DMS79 treated with DMSO at 0.1 percent for 48 hours (cell line): ENCODE results near the gene NFKBIA.
A peak's percentile ranks its signal among the peaks of the same experiment; 100 is the strongest.
"Not testable (repeated sequence)": the region's sequence is repeated elsewhere in the genome, so short reads cannot be mapped to it uniquely, and the experiment has no call there.

Experiments
- DNase-seq: peaks from one replicate; lab custom pipeline; 2025; lab: John Stamatoyannopoulos, UW

NFKBIA gene

DNA sequence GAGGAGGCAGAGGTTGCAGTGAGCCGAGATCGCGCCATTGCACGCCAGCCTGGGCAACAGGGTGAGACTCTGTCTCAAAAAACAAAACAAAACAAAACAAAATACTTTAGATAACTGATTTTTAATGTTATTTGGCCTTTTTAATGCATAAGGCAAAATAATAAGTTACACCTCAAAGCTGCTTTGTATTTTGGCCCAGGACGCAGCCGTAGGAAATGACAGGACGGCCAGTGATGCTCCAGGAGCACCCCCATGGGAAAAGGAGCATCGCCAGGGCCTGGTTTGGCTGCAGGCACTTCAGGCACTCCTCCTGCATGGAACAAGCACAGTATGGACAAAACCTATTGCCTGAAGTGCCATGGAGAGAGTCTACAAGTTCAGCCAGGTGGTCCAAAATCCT, 3.5 kb upstream of the NFKBIA start:
- DNase-seq: no peak

DNA sequence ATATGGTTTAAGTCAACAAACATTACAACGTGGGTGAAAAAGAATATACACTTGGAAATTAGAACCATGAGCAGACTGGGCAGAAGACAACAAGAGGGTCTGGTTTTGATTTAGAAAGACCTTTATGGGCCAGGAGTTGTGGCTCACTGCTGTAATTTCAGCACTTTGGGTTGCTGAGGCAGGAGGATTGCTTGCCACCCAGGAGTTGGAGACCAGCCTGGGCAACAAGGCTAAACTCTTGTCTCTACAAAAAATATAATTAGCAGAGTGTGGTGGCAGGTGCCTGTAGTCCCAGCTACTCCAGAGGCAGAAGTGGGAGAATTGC, 2.7 kb upstream of the NFKBIA start:
- DNase-seq: no peak

DNA sequence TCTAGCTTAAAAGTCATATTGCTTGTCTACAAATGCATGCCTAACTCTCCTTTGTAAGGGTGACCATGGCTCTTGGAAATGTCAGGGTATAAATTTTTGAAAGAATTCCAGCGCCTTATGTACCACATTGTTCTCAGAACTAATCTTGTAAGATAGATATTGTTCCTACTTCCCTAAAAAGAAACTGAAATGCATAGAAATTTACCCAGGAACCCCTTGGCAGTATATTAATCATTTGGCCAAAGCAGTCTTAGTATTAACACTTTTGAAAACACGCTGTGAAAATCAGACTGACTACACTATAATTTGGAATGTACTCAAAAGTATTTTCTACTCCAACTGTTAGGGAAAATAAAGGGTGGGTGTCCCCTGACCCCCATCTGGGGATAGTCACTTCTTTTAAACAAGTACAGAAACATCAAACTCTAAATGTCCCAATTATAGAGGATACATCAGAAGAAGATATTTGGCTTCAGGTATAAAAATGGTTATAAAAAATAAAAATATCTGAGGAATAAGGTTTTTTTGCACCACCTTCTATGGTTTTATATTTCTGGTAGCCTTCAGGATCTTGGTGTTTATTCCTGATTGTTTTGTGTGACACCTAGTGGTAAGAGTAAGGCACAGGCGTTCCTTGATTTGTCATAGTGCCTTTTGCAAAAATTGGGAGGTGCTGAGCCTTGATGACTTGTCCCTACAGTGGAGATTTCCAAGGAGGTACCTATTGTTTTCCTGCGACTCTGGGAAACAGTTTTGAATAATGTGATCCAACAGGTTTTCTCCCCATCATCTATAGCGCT, 2.2 kb upstream of the NFKBIA start:
- peak; percentile 96 for DNase-seq

DNA sequence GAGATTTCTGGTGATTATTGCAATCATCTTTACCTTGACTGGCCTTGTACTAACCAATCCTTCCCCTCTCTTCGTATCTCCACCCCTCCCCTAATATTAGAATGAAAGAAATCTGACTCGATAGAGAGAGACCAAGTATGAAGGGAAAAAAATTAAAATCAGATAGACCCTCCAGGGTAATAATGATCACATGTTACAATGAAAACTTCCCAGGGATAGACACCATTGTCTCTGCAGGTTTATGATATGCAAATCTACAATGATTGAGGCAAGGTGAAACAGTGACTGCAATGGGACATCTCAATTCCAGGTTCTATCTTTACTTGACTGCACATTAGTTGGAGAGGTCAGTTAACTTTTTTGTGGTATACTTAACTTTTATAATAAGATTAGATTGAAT, 1.5 kb upstream of the NFKBIA start:
- DNase-seq: no peak

DNA sequence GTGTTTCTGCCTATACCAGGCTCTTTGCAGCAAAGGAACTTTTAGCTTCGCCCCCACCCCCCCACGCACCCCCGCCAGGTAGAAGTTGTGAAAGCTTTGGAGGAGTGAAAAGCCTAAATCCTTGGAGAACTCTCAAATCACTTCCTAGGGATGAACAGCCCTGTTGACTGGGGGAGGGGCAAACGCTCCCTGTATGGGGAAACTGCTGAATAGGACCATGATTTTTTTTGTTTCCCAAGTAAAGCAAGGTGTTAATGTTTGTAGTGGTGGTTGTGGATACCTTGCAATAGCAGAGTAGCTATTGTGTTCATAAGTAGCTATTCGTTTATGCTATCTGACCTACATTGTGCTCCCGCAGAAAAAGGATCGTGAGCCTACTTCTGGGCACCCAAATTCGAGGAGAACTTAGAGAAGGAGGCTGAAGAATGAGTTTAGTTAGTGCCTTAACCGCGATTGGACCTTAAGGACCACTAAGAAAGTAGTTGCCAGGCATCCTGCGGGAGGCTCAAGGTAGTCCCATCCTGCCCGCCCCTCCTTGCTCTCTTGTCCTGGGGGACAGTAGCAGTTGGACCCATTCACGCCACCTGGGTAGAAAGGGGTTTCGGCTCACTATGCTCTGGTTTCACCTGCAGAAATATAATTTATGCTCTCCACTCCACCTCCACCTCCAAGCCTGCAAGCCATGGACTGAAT, 901 bp upstream of the NFKBIA start:
- peak; percentile 89 for DNase-seq

DNA sequence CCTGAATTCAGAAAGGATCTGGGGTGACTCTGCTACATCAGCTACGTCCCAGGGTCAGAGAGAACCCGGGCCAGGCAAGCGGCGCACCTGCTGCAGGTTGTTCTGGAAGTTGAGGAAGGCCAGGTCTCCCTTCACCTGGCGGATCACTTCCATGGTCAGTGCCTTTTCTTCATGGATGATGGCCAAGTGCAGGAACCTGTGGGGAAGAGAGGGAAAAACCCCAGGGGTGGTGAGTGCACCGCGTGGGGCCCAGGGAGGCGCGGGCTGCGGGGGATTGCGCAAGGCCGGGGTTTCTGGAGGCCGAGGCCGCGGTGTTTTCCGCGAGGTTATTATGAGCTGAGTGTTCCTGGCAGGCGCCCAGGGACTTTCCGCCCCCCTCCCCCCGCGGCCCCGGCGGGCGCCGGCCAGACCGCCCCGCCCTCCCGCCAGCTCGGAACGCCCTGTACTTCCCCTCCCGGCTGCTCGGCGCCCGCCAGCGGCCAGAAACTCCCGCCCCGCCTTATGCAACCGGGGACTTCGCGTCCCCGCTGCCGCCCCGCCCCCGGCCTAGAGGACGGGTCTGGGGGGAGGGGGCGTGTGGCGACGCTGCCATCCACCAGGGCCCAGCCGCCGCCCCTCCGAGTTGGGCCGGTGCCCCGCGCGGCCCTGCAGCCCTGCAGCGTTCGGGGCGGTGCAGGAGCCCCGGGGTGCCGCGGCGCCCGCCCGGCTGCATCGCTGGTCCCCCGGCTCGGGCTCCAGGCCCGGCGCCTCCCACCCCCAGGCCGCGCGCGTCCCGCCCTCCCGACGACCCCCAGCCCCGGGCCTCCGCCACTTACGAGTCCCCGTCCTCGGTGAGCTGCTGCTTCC, 723 bp downstream of the NFKBIA start:
- peak; percentile 98 for DNase-seq

DNA sequence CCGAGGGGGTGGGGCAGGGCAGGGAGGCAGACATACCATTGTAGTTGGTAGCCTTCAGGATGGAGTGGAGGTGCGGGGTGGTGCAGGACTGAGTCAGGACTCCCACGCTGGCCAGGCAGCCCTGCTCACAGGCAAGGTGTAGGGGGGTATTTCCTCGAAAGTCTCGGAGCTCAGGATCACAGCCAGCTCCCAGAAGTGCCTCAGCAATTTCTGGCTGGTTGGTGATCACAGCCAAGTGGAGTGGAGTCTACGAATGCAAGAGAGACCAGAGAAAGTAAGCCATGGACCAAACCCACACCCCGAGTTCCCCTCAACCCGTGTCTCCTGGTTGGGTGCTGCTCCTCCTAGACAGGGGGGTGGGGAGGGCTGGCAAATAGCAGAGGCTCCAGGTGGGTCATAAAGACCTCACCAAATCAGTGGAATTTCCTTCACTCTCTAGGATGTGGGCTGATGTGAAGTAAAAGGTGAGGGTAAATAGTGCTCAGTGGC, 1.4 kb downstream of the NFKBIA start:
- DNase-seq: no peak

DNA sequence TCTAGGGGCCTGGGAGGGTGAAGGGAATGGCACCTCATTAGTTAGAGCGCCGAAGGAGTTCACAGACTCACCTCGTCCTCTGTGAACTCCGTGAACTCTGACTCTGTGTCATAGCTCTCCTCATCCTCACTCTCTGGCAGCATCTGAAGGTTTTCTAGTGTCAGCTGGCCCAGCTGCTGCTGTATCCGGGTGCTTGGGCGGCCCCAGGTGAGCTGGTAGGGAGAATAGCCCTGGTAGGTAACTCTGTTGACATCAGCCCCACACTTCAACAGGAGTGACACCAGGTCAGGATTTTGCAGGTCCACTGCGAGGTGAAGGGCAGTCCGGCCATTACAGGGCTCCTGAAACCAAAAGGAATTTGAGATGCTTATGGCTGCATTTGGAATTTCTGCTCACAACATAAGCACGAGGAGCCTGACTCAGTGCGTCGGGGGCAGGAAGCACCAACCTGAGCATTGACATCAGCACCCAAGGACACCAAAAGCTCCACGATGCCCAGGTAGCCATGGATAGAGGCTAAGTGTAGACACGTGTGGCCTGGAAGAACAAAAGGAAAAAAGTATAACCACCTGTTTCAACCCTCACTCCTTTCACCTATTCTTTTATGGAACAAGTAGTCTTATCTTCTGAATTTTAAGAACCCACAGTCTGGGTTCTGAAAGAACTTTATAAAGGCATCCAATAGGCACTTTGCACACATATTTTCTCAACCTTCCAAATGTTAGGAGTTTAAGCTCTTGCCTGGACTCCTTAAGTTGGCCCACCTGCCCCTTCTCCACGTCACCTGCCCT, 2.0 kb downstream of the NFKBIA start:
- DNase-seq: no peak

DNA sequence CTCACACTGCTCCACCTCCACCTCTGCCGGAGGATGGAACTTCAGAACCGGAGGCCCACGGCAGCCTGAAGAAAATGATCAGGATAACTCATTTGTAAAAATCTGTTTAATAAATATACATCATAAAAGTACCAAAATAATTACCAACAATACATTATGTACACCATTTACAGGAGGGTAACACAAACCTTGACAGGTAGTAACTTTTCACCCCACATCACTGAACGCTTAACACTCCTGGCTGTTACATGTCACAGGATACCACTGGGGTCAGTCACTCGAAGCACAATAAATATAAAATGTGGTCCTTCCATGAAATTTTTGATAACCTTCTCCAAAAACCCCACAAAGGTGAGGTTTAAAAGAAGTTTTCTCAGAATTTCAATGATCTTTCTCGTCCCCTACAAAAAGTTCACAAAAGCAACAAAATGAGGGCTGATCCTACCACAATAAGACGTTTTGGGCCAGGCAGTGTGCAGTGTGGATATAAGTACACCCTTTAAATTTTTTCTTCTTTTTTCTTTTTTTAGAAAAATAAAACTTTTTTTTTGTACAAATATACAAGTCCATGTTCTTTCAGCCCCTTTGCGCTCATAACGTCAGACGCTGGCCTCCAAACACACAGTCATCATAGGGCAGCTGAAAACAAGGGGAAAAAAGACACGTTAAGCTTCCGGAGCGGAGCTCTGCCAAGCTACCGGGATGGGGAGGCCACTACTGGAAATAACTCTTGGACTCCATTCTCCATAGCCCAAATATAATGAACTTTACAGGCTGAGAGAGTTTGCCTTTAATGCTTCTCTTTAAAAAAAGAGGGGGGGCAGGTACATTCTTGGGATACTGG, 2.9 kb downstream of the NFKBIA start:
- DNase-seq: no peak

DNA sequence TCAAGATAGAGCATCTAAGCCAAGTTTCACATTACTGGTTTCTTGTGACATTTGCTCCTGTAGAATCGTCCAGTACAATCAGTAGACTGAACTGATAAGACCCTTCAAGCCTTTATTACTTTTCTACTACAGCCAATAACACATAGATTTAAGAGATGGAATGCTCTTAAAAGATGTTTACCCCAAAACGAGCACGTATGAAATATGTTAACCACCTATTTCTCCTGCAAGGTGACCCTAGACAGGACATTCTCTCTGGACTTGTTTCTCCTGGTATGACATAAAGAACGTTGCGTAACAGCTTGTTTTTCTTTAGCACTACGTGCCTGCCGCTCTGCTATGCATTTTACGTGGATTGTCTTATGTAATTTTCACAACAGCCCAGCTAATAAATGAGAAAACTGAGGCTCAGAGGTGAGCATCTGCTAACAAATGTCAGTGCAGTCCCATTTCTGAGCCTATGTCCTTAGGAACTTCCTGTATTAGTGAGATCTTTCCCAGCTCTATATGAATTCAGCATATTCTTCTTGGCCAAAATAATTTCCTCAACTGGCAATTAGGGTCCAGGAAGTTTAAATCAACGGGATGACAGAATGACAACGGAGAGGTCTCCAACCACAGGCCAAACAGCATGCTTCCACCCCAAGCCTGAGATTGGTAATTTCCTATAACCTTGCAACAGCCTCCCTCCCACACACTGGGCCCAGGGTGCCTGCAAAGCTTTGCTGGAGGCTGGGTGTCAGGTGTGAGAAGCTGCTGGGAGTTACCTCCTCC, 3.7 kb downstream of the NFKBIA start:
- DNase-seq: no peak

DNA sequence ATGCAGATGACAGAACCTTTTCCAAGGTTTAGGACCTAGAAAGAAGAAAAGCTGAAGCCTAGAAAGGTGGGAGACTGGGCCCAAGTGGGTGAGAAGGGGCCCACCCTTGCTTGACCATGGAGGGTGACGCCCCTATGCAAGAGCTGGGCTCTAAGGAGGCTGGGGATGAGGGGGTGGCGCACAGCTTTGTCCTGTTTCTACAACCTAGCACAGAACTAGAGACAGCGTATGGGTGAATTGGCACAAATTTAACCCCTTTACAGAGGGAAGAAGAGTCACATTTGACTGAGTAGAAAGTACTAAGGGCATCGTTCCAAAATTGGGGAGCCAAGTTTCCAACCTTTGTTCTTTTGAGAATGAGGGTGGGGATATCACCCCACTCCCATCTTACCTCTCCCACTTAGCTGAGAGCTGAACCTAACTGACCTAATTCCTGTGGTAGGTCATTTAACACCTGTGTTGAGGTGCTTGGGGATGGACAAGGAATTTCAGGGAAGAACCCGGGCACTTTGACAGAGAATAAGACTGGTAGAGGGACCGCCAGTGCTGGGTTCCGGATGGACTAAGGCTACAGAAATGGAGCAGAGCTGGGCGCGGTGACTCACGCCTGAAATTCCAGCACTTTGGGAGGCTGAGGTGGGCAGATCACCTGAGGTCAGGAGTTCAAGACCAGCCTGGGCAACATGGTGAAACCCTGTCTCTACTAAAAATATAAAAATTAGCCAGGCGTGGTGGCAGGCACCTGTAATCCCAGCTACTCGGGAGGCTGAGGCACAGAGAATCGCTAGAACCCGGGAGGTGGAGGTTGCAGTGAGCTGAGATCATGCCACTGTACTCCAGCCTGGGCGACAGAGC, 5.2 kb downstream of the NFKBIA start:
- no peak for DNase-seq

DNA sequence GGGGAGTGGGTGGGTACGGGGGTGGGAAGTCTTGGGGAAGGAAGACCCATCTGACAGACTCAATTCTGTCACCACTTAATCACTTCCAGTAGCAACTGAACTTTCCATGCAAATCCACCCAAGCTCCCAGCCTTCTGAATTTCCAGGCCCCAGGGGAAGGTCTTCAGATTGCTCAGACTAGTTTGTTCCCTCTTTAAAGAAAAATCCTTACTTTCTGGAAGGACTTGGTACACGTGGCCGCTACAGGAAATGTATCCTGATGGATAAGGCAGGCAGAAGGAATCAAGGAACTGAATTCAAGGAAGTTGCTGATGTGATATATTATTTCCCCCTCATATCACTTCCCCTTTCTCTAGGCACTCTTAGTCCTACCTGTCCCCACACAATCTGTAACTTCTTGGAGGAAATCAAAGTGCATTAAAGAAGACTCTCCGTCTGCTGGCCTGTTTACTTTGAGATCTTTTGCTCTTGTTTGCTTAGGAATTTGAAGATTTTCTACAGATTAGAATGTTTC, 6.4 kb downstream of the NFKBIA start:
- no peak for DNase-seq

DNA sequence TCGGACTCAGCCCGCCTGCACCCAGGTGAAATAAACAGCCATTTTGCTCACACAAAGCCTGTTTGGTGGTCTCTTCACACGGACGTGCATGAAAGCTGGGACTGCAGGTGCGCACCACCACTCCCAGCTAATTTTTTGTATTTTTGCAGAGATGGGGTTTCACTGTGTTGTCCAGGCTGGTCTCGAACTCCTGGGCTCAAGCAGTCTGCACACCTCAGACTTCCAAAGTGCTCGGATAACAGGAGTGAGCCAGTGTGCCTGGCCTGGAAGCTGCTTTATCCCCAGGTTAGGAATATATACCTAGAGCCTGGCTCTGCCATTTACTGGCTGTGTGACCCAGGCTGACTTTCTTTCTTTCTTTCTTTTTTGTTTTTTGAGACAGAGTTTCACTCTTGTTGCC, 7.9 kb downstream of the NFKBIA start:
- not testable (repeated sequence) for DNase-seq

DNA sequence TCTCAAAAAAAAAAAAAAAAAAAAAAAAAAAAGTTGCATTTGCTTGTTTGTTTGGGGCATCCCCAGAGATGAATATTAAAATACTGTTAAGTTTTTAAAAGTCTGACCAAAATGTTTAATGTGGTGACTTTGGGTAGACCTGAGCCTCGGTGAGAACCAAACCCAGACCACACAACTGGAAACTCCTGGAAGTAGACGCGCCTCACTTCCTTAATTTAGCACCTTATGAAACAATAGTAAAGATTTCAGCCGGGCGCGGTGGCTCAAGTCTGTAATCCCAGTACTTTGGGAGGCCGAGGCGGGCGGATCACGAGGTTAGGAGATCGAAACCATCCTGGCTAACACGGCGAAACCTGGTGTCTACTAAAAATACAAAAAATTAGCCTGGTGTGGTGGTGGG, 9.3 kb downstream of the NFKBIA start:
- no peak for DNase-seq

DNA sequence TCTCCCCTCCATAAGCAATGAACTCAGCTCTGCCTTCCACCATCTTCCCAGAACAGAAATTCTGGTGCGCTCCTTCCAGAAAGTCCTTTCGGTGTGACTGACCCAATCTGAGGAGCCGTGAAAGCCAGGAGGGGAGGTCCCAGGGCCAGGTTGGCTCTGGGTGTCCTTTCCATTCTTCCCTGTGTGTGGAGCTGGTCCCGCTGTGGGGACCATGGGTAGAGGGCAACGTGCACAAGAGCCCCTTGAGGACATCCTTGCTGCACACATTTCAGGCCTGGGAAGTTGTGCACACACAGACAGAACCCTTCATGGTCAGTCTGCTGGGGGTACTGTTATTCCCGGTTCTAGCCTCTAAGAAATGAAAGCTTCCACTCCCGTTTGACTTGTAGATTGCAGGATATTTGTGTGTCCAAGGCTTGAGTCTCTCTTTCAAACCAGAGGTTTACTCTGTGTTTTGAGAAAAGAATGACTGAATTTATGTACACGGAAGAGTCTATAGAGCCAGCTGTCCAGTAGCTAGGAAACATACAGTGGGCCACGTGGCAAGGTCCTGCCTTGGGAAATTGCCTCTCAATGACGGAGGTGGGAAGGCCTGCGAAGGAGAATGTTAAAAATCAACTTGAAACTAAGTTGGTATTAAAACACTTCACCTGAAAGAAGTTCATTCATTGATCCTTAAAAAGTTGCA, 10.1 kb downstream of the NFKBIA start:
- no peak for DNase-seq

DNA sequence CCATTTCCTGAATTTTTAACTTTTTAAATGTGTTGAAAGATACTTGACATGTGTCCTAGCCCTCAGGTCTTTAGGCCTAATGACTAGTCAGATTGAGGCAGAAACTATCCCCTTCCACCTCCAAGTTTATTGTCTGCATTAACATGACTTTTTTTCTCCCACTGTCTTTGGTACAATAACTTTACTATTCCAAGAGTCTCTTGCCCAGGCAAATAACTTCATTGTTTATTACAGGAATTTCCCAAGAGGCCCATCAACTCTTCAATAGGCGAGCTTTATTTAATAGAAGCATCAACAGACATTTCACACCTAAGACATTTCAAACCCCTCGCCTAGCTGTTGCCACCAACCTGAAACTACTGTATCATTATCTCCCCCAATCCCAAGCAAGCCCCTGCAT, 10.7 kb downstream of the NFKBIA start:
- DNase-seq: no peak

DNA sequence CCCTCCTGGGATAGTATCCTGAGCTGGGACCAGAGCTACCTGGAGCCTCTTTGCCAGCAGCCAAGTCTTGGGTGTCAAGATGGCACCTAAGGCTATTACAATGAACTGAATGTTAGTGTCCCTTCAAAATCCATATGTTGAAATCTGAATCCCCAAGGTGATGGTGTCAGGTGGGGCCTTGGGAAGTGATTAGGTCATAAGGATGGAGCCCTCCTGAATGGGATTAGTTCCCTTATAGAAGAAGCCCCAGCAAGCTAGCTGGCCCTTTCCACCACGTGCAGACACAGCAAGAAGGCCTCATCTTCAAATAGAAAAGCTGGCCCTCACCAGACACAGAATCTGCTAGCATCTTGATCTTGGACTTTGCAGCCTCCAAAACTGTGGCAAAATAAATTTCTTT, 12.4 kb downstream of the NFKBIA start:
- DNase-seq: no peak

DNA sequence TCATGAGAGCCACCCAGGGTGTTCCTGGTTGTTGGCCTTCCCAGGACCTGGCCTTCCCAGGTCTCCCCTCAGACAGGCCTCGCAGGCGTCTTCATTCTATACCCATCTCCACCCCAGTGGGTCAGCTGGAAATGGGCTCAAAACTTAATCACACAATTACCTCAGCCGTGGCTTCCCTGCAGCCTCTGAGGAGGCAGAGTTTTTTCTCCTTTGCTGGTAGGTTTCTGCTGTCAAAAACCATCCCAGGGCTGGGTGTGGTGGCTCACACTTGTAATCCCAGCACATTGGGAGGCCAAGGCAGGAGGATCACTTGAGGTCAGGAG, 13.2 kb downstream of the NFKBIA start:
- DNase-seq: no peak
